Activated CD4-positive, alpha-beta memory T cell treated with anti-CD3 and anti-CD28 coated beads for 36 hours (primary cell): ENCODE results near the gene FIGNL1. TPM values are rescaled to one million over a fixed set of nuclear protein-coding genes. Genes with fewer than 3 reads are reported as not detected.
"Not testable (repeated sequence)": the region's sequence is repeated elsewhere in the genome, so short reads cannot be mapped to it uniquely, and the experiment has no call there.

Experiments used
- CTCF ChIA-PET: fragments of 350-600 bp; sonication (Branson Sonifier 250); formaldehyde crosslinking; loops from one replicate; lab custom pipeline; 2021; ENCODE audit warnings: antibody characterized with exemption, inconsistent platforms; lab: Charles Lee
- POLR2A ChIA-PET: fragments of 350-600 bp; sonication (Branson Sonifier 250); formaldehyde crosslinking; loops from one replicate; lab custom pipeline; 2021; ENCODE audit warnings: antibody characterized with exemption; lab: Charles Lee
- DNase-seq: peaks from one replicate; pipeline ENCODE4 v3.0.0-alpha.2; 2020
- H3K27ac Mint-ChIP-seq: one replicate; pipeline ENCODE4 v1.8.0; 2021; ENCODE audit warnings: mixed read lengths
- H3K27me3 Mint-ChIP-seq: one replicate; pipeline ENCODE4 v1.8.0; 2021; ENCODE audit warnings: mixed read lengths
- H3K36me3 Mint-ChIP-seq: one replicate; pipeline ENCODE4 v1.8.0; 2021; ENCODE audit warnings: mixed read lengths
- H3K4me1 Mint-ChIP-seq: one replicate; pipeline ENCODE4 v1.8.0; 2021; ENCODE audit warnings: low read depth, mixed read lengths
- H3K4me3 Mint-ChIP-seq: one replicate; pipeline ENCODE4 v1.8.0; 2021; ENCODE audit warnings: mild to moderate bottlenecking, mixed read lengths
- H3K9me3 Mint-ChIP-seq: one replicate; pipeline ENCODE4 v1.8.0; 2021; ENCODE audit warnings: mixed read lengths
- intact Hi-C: fragments of 100-400 bp; cut with micrococcal nuclease; formaldehyde crosslinking; loops from one replicate; pipeline ENCODE4 v1.15.1; 2023
- total RNA-seq, 2 experiments: library from RNA; stranded (reverse); gene quantifications; one replicate each; pipeline ENCODE4 v1.2.3, GENCODE V29; 2021

Gene FIGNL1
- total RNA-seq, 2 experiments from 2014 or later: 46.2 to 49.0 TPM

DNA sequence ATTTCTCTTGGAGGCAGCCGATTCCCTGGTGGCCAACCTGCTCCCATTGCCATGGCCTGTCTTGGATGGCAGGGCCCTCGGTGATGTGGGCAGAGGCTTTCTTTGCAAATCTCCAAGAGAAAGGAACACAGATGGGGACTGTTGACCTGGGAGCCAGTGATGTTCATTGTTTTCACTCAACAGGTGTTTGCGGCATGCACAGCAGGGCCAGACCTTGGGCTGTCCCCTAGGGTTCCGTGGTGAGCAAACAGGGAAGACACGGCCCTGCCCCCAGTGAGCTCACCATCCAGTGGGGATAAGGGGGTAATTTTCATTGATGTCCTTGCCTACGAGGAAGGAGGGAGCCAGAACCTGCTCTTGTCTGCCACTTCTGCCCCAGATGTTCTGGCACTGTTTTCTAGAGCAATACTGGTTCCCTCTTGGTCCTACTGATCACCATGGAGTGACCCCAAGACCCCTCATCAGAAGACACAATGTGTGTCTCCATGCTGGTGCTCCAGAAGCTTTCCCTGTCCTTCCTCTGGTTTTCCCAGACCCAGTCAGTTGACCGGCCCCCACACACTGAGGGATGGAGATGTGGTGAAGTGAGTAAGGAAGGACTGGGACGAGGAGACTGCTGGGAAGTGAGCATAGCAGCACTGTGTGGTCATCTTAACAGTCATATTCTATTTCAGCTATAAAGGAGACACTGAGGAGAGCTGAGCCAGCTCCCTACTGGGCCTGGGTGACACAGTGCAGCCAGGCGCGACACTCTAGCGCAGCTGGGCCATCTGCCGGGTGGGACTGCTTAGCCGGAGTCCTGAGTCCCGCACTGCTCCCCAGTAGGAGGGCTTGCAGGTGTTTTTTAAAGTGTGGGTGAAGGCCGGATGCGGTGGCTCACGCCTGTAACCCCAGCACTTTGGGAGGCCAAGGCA is 20.4 kb upstream of the FIGNL1 start:
- Mint-ChIP-seq H3K4me3 (no peak overlapping the region), H3K27ac (no peak overlapping the region), H3K36me3 (no peaks in the 10 kb centered on the region), H3K9me3 (no peaks in the 10 kb centered on the region), H3K4me1 (peaks cover 19% of the 10 kb centered on the region), H3K27me3 (peaks cover 2% of the 10 kb centered on the region)
- ChIA-PET POLR2A (no interaction called here), CTCF (interaction anchor here (0.9 to 5.9 kb wide), 5 partner anchors 163 to 690 kb away, joined by 3 to 130 read pairs (median 5); no protein-coding TSS in a partner anchor)
- DNase-seq: no peak
- intact Hi-C loops: no loop called here

DNA sequence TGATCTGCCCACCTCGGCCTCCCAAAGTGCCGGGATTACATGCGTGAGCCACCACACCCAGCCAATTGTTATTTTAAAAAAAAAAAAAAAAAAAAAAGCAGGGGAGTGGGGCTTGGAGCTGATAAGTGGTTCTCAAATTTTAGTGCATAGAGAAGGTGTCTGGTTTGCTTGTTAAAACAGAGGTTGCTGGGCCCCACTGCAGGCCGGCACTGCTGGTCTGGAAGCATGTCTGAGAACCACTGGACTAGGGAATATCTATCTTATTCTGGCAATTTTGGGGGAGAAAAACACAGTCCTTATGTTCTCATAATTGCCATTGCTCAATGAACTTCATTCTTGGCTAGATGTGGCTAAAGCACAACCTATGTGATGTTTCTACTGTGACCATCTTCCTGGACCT is 19.0 kb upstream of the FIGNL1 start:
- no peak overlapping the region for H3K4me3 Mint-ChIP-seq
- H3K27ac Mint-ChIP-seq: no peak overlapping the region
- POLR2A ChIA-PET: no interaction called here
- intact Hi-C loops: loop anchor here (5.0 kb wide), 3 partner anchors 262 to 598 kb away; no protein-coding TSS in a partner anchor
- DNase-seq: no peak
- H3K4me1 Mint-ChIP-seq: peaks cover 12% of the 10 kb centered on the region
- H3K9me3 Mint-ChIP-seq: no peaks in the 10 kb centered on the region
- CTCF ChIA-PET: interaction anchor here (1.0 to 5.9 kb wide), 13 partner anchors 16 to 694 kb away, joined by 3 to 130 read pairs (median 18); partner anchors contain the start of gene ZPBP
- no peaks in the 10 kb centered on the region for H3K36me3 Mint-ChIP-seq
- H3K27me3 Mint-ChIP-seq: peaks cover 2% of the 10 kb centered on the region

DNA sequence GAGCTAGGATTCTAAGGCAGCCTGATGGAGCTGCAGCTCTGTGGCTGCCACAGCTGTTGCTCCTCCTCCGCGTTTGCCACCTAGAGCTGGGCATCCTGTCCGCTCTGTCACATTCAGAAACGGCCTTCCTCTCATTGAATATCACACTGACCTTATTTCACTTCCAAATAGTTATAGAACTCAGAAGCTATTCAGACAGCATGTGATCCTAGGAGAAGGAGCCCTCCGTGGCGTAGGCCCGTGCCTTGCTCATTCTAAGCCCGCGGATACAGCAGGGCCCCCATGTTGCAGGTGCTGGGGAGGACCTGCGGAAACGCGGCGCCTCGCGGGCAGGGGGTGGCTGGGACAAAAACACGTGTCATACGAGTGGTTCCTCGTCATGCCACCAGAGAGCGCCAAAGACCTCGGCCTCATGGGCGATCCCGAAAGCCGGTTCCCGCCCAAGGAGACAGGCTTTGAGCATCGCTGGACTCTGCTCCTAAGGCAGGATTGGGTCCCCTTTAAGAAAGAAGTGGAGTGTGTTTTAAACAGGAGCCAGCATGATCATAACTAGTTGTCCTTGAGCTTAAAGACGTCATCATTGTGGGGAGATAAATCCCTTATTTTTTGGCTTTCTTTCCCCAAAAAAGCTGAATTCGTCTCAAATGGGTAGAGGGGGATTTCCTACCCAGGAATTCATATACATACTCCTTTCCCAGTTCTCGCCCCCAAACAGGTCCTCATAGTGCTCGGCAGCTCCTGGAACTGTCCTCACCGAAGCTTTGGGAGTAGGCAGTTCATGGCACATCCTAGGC is 17.9 kb upstream of the FIGNL1 start:
- DNase-seq: peak; percentile 89
- Mint-ChIP-seq H3K27ac (no peak overlapping the region), H3K4me3 (no peak overlapping the region), H3K36me3 (no peaks in the 10 kb centered on the region), H3K27me3 (peaks cover 2% of the 10 kb centered on the region), H3K4me1 (peaks cover 12% of the 10 kb centered on the region), H3K9me3 (no peaks in the 10 kb centered on the region)
- ChIA-PET POLR2A (no interaction called here), CTCF (interaction anchor here (0.5 to 5.9 kb wide), 69 partner anchors 8 to 899 kb away, joined by 3 to 130 read pairs (median 4); partner anchors contain the start of gene ZPBP)
- intact Hi-C loops: loop anchor here (1.0 to 5.0 kb wide), 8 partner anchors 165 to 693 kb away; no protein-coding TSS in a partner anchor

DNA sequence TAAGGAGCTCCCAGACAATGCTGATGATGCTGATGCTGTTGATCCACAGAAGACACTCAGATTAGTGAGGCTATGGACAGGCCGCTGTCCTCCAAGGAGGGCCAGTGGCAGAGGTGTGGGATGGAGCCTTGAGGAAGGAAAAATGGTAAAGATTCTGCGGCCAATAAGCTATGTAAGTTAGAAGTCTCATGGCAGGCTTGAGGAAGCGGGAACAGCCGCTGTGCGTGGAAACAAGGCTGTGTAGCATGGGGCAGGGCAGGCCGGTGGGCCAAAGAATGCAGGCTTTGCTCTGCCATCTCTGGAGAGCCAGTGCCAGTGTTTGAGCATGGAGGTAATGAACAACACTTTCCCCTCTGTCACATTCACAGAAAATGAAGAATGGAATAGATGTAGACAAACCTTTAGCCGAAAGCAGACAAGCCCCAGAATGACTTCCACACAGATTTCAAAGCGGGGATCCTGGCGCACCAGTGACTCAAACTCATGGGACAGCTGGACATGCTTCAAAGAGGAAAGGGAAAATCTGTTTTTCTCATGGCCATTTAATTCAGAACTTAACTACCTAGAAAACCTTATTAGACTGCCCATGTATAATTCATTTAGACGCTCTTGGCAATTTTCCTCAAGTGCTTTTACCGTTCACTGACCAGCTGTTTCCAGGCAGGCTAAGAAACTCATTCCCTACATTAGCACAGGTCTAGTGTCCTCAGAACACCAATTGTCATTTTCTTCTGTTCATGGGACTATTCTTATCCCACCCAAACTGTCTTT is 16.9 kb upstream of the FIGNL1 start:
- no peak overlapping the region for H3K27ac Mint-ChIP-seq
- H3K4me1 Mint-ChIP-seq: peaks cover 12% of the 10 kb centered on the region
- no peak overlapping the region for H3K4me3 Mint-ChIP-seq
- ChIA-PET POLR2A (no interaction called here), CTCF (interaction anchor here (0.6 to 5.9 kb wide), 37 partner anchors 9 to 696 kb away, joined by 3 to 130 read pairs (median 5); partner anchors contain the start of gene ZPBP)
- no peak for DNase-seq
- intact Hi-C loops: loop anchor here (5.0 kb wide), 3 partner anchors 260 to 600 kb away; no protein-coding TSS in a partner anchor
- H3K27me3 Mint-ChIP-seq: peaks cover 2% of the 10 kb centered on the region
- H3K9me3 Mint-ChIP-seq: no peaks in the 10 kb centered on the region
- H3K36me3 Mint-ChIP-seq: no peaks in the 10 kb centered on the region

DNA sequence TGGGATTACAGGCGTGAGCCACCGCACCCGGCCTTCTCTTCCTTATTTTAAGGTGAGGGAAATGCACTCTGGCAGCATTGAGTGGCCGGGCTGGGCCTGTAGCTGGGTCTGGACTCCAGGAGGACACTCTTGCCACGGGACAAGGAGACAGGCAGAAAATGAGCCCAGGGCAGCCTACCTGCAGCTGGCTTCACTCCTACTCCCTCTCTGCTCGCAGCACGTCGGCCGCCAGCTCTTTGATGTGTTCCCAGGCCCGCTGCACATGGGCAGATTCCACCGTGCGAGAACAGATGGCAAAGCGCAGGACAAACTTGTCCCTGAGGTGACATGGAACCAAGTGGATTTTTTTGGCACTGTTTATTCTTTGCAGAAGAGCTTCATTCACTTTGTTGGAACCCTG is 12.9 kb upstream of the FIGNL1 start:
- CTCF ChIA-PET: interaction anchor here (0.7 to 1.7 kb wide), 4 partner anchors 170 to 698 kb away, joined by 3 to 6 read pairs (median 4); no protein-coding TSS in a partner anchor
- DNase-seq: no peak
- POLR2A ChIA-PET: no interaction called here
- no peak overlapping the region for H3K4me3 Mint-ChIP-seq
- H3K27ac Mint-ChIP-seq: no peak overlapping the region
- intact Hi-C loops: no loop called here
- peaks cover under 1% of the 10 kb centered on the region for H3K27me3 Mint-ChIP-seq
- H3K4me1 Mint-ChIP-seq: peaks cover 8% of the 10 kb centered on the region
- H3K9me3 Mint-ChIP-seq: no peaks in the 10 kb centered on the region
- H3K36me3 Mint-ChIP-seq: no peaks in the 10 kb centered on the region

DNA sequence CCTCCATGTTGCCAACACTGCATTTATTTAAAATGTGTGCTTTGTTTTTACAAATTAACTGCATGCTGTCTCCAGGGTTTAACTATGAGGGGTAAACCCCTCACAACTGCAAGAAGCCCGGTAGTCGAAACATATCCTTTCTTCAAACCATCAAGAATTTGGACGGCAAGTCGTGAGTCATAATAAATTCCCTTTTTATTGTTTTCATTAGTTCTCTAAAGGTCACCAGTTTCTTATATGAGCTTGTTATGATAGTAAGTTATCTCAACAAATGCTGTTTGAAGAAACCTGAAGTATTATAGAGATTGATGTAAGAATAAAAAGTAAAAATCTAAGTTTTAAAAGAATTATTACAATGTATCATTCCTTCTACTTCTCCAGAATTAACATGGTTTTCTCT is 12.2 kb upstream of the FIGNL1 start:
- Mint-ChIP-seq H3K27me3 (no peaks in the 10 kb centered on the region), H3K36me3 (no peaks in the 10 kb centered on the region), H3K4me3 (no peak overlapping the region), H3K9me3 (no peaks in the 10 kb centered on the region), H3K27ac (no peak overlapping the region), H3K4me1 (peaks cover 1% of the 10 kb centered on the region)
- CTCF ChIA-PET: interaction anchor here (0.7 to 1.7 kb wide), 4 partner anchors 171 to 699 kb away, joined by 3 to 6 read pairs (median 4); no protein-coding TSS in a partner anchor
- DNase-seq: no peak
- POLR2A ChIA-PET: no interaction called here
- intact Hi-C loops: no loop called here

DNA sequence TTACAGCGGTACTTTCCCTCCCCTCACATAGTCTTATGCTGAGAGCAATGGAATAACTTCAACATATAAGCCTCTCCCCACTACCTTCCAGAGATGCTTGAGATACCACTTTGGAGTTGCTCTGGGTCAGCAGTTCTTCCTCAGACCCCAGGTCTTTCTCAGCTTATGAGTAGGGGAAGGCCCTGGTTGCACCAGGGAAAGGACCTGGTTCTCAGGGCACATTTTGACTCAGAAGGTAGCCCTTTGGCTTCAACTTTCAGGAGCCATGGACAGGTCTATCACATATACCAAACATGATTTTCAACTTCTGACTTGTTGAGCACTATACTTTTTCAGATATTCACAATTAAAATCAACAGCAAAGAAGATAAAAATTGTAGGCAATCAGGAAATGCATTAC is 11.5 kb upstream of the FIGNL1 start:
- intact Hi-C loops: no loop called here
- Mint-ChIP-seq H3K4me1 (no peaks in the 10 kb centered on the region), H3K4me3 (no peak overlapping the region), H3K36me3 (no peaks in the 10 kb centered on the region), H3K9me3 (no peaks in the 10 kb centered on the region), H3K27me3 (no peaks in the 10 kb centered on the region), H3K27ac (no peak overlapping the region)
- ChIA-PET POLR2A (no interaction called here), CTCF (no interaction called here)
- no peak for DNase-seq

DNA sequence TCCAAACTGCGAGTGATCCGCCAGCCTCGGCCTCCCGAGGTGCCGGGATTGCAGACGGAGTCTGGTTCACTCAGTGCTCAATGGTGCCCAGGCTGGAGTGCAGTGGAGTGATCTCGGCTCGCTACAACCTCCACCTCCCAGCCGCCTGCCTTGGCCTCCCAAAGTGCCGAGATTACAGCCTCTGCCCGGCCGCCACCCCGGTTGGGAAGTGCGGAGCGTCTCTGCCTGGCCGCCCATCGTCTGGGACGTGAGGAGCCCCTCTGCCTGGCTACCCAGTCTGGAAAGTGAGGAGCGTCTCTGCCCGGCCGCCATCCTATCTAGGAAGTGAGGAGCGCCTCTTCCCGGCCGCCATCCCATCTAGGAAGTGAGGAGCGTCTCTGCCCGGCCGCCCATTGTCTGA is 9.0 kb upstream of the FIGNL1 start:
- H3K4me1 Mint-ChIP-seq, H3K27me3 Mint-ChIP-seq, H3K27ac Mint-ChIP-seq, H3K9me3 Mint-ChIP-seq, CTCF ChIA-PET, DNase-seq, H3K36me3 Mint-ChIP-seq, H3K4me3 Mint-ChIP-seq, intact Hi-C loops, POLR2A ChIA-PET: not testable (repeated sequence)

DNA sequence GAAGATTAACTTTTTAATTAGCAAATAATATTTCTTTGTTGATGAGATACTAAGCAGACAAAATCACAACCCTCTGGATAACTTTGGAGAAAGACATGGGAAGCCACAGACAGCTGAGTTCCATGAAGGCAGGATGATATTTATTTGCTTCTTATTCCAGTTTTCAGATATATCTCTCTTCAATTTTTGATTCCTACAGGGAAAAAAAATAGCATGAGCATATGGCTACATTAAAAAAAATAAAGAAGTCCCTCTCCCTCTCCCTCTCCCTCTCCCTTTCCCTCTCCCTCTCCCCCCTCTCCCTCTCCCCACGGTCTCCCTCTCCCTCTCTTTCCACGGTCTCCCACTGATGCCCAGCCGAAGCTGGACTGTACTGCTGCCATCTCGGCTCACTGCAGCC is 8.5 kb upstream of the FIGNL1 start:
- H3K36me3 Mint-ChIP-seq, H3K4me3 Mint-ChIP-seq, intact Hi-C loops, H3K27me3 Mint-ChIP-seq, DNase-seq, H3K4me1 Mint-ChIP-seq, H3K9me3 Mint-ChIP-seq, POLR2A ChIA-PET, H3K27ac Mint-ChIP-seq: not testable (repeated sequence)
- CTCF ChIA-PET: interaction anchor here (1.0 kb wide), 1 partner anchor 9 kb away, joined by 5 read pairs; no protein-coding TSS in a partner anchor

DNA sequence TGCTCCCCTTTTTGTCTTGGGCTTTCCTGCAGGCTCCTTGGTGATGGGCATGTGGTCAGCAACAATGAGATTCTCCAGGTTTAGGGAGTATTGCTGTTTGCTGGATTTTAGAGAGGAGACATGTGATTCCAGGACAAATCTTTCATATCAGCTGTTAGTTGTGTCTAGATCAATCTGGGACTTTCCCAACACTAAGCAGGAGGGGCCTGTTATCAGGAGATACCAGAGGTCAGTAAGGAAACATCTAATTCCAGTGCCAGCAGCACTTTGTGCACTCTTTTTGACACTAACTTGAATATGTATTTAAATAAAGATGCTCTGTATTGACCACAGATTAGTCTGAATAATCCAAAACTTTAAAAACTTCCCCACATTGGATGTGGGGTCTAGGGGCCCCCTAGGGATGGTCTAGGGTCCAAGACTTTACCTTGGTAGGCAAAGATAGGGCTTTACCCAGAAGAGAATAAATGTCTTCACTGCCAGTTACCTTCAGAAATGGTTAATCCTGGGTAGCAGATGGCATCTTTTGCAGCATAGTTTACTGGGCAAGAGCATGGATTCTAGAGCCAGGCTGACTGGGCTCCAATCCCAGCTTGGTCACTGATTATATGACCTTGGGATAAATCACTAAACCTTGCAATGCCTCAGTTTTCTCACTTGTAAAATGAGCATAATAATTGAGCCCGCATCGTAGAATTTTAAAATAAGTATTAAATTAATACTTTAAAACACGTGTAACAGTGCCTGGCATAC is 6.4 kb upstream of the FIGNL1 start:
- ChIA-PET CTCF (interaction anchor here (0.9 to 1.0 kb wide), 2 partner anchors 11 kb away, joined by 3 read pairs; no protein-coding TSS in a partner anchor), POLR2A (no interaction called here)
- DNase-seq: no peak
- H3K27ac Mint-ChIP-seq: no peak overlapping the region
- H3K4me3 Mint-ChIP-seq: no peak overlapping the region
- no peaks in the 10 kb centered on the region for H3K27me3 Mint-ChIP-seq
- intact Hi-C loops: no loop called here
- H3K4me1 Mint-ChIP-seq: peaks cover 2% of the 10 kb centered on the region
- H3K36me3 Mint-ChIP-seq: no peaks in the 10 kb centered on the region
- H3K9me3 Mint-ChIP-seq: no peaks in the 10 kb centered on the region

DNA sequence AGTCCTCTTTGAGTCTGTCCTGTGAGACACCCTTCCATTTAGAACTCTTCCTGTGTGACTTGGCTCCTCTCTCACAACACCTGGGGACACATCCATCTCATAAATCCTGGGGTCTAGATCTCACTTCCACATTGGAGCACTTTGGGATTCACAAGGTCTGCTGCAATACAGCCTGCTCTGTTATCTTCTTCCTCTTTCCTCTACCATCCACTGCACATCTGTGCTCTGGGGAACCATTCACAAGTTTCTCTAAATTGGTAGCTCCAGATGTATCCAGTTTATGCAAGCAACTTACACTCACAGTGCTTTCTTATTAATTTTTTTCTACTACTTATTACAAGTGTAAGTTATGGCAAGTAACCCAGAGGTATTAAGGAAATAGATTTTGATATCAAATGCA is 5.5 kb upstream of the FIGNL1 start:
- CTCF ChIA-PET: interaction anchor here (1.0 kb wide), 1 partner anchor 12 kb away, joined by 3 read pairs; no protein-coding TSS in a partner anchor
- intact Hi-C loops: no loop called here
- Mint-ChIP-seq H3K27ac (no peak overlapping the region), H3K9me3 (no peaks in the 10 kb centered on the region), H3K27me3 (no peaks in the 10 kb centered on the region), H3K4me3 (no peak overlapping the region), H3K36me3 (no peaks in the 10 kb centered on the region), H3K4me1 (peaks cover 10% of the 10 kb centered on the region)
- POLR2A ChIA-PET: no interaction called here
- DNase-seq: no peak
